GM10266 (cell line): ENCODE results near the gene ZNF778.

ENCODE experiments used
- DNase-seq: peaks from one replicate; pipeline ENCODE4 v3.0.0; 2012; ENCODE audit errors: extremely low spot score
- TF ChIP-seq, protein P1 (sequence below): IDR thresholded peaks from 2 replicates; pipeline ENCODE4 v1.5.1; 2012; ENCODE audit warnings: mild to moderate bottlenecking, low read depth; ENCODE audit not compliant: control insufficient read depth, insufficient read depth; ENCODE audit errors: missing control alignments

The ZNF778 gene

DNA sequence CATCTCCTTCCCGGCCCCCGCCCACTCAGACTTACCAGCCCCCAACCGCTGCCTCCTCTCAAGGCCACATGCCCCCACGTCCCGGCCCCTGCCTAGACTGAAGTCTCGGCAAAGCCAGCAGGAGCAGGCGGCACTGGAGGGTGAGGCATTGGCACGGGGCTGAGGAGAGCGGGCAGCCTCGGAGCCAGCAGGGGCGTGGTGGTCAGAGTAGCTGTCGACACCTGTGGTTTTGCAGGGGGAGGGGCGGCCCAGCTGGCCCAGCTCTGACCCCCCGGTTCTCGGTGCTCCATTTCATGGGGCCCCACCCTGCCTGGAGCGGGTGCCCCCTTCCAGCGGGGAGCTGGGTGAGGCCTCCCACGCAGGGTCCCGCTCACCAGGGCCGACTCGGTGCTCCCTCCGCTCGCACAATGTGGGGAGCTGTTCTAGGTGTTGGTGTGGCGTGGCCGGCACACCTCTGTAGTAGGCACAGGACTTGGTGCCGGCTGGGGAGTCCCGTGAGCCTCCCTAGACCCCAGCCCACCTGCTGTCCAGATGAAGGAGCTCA, 41.3 kb upstream of the ZNF778 start:
- TF ChIP-seq, protein P1, sequence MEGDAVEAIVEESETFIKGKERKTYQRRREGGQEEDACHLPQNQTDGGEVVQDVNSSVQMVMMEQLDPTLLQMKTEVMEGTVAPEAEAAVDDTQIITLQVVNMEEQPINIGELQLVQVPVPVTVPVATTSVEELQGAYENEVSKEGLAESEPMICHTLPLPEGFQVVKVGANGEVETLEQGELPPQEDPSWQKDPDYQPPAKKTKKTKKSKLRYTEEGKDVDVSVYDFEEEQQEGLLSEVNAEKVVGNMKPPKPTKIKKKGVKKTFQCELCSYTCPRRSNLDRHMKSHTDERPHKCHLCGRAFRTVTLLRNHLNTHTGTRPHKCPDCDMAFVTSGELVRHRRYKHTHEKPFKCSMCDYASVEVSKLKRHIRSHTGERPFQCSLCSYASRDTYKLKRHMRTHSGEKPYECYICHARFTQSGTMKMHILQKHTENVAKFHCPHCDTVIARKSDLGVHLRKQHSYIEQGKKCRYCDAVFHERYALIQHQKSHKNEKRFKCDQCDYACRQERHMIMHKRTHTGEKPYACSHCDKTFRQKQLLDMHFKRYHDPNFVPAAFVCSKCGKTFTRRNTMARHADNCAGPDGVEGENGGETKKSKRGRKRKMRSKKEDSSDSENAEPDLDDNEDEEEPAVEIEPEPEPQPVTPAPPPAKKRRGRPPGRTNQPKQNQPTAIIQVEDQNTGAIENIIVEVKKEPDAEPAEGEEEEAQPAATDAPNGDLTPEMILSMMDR: no peak
- DNase-seq: no peak

DNA sequence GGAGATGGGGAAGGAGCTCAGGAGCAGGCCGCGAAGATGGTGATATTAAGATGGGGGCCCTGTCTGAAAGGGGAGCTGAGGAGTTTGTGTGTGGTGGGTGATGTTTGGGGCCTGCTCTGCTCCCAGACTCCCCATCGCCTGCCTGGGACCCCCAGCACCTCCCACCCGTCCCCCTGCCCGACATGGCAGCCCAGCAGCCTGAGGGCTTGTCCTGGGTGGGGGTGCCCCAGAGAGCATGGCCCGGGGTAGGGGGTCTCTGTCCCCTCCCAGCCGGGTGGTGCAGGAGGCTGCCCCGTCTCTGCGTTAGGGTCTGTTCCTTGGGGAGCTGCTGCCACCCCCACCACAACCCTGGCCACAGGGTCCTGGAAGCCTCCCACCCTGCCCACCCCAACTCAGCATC, 40.8 kb upstream of the ZNF778 start:
- TF ChIP-seq, protein P1: no peak
- no peak for DNase-seq

DNA sequence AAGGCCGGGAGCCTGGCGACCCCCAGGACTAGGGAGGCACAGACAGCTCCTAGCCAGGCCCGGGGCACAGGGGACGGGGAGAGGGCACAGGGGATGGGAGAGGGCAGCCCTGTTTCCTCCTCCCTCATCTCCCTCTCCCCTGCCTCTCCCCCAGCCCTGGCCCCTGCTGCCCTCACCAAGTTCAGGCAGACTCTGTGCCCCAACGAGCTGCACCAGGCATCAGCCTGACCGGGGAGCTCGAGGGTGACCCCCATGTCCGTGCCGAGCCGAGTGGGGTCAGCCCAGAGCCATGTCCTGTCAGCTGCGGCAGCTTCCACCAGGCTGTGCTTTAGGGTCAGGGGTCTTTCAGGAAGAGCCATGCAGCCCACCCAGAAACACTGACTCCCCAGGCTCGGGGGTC, 40.0 kb upstream of the ZNF778 start:
- TF ChIP-seq, protein P1: no peak
- DNase-seq: no peak

DNA sequence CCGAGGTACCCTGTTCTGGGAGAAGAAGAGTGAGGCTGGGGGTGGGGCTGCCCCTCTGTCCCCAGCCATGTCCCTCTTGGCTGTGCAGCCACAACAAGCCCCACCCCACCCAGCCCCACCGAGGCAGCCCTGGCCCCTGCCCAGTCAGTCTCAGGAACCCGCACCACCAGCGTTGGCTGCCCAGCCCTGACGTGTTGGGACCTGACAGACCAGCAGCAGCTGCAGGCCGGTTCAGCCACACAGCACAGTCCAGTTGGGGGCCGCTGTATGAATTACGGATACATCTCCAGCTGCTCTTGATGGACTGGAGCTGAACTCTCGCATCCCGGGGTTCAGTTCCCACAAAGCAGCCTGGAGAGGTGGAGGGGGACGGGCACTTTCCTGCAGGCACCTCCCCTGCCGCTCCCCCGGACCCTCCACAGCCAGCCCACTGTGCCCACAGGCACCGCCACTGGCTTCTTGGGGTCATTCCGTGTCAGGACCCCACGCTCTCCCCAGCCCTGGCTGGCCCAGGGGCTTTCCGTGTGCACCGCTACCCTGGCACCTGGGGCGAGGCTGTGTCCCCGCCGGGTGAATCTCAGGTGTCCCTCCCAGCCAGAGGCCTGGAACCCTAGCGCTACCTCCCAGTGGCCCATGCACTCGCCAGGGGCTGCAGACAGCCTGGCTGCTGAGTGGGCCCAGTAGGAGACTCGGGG, 38.9 kb upstream of the ZNF778 start:
- TF ChIP-seq, protein P1: no peak

DNA sequence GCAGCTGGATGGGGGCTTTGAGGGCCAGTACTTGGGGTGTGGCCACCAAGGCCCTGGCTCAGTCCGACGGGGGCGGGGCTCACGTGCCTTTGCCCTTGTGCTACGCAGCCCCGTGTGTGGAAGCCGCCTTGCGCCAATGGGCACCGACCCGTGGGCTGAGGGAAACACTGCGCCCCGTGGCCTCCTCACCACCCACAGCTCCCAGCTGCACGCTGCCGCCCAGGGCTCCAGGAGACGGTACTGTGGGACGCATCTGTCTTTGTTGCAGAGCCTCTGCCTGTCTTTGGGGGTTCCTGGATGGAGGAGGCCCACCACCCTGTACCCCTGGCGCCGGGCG, 38.4 kb upstream of the ZNF778 start:
- TF ChIP-seq, protein P1: no peak
- DNase-seq: no peak

More for the DNA sequence above, 38.9 kb upstream of the ZNF778 start:
- no peak for DNase-seq

DNA sequence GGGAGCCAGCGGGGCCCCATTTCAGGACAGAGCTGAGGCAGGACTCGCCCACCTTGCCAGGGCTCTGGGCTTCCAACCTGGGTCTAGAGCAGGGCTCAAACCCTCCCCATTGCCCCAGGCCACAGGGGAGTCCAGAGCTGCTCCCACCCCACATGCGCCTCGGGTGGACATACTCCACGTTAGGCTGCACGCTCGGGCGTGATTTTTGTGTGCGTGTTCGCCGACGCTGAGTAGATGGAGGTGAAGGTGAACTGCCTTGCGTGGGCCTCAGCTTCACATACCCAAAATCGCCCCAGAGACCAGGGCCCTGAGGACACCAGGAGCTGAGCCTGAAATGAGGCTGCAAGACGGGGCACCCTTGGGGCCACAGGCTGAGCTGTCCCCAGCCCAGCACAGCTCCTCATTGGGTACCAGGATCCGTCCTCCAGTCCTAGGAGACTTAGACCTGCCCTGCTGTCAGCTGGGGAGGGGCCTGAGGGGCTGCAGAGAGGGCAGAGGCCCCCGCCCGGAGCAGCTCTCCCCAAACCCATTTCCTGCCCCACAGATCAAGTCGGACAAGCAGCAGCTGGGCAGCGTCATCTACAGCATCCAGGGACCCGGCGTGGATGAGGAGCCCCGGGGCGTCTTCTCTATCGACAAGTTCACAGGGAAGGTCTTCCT, 37.7 kb upstream of the ZNF778 start:
- no peak for DNase-seq
- TF ChIP-seq, protein P1: no peak

DNA sequence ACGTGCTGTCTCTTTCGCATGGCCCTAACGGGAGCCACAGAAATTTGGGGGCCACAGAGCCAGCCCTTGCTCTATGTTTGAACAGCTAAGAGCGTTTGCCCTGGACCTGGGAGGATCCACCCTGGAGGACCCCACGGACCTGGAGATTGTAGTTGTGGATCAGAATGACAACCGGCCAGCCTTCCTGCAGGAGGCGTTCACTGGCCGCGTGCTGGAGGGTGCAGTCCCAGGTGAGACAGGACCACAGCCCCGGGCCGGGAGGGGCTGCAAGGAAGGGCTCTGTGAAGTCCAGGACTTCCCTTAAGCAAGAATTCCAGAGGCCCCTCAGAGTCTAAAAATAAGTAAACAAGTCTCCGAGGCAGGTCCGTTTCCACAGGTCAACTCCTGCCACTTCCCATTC, 34.0 kb upstream of the ZNF778 start:
- DNase-seq: no peak
- TF ChIP-seq, protein P1: no peak
